Panc1 (cell line): ENCODE results near the gene ARID4B. TPM values are rescaled to one million over a fixed set of nuclear protein-coding genes. Genes with fewer than 3 reads are reported as not detected.

Source experiments
- ATAC-seq: fragments of 200-7000 bp; cut with Tn5 transposase; 2 replicates; pipeline ENCODE4 v1.9.1; 2020; ENCODE audit warnings: mild to moderate bottlenecking, moderate library complexity
- BruUV-seq: library from RNA; stranded (reverse); fragments of 400-500 nt; replicated peaks from 2 replicates; lab custom pipeline; 2021; lab: Mats Ljungman, UMichigan
- CTCF ChIA-PET: fragments of 300-600 bp; sonication (Branson Sonifier 250); formaldehyde crosslinking; loops from one replicate; lab custom pipeline; 2022; ENCODE audit warnings: antibody characterized with exemption; lab: Charles Lee
- POLR2A ChIA-PET: fragments of 300-600 bp; sonication (Branson Sonifier 250); formaldehyde crosslinking; loops from one replicate; lab custom pipeline; 2022; ENCODE audit warnings: antibody characterized with exemption; lab: Charles Lee
- DNase-seq: peaks from one replicate; pipeline ENCODE4 v3.0.0-alpha.2; 2010; ENCODE audit warnings: low read depth, low spot score
- H3K27ac ChIP-seq: 2 replicates; pipeline ENCODE4 v1.5.1; 2011; ENCODE audit warnings: mild to moderate bottlenecking, low read length, inconsistent platforms
- H3K27me3 ChIP-seq: fragments of 200-500 bp; sonication (Bioruptor generic); 2 replicates; pipeline ENCODE4 v1.6.0; 2014; ENCODE audit warnings: low read length, inconsistent platforms; ENCODE audit not compliant: control insufficient read depth, insufficient read depth
- H3K36me3 ChIP-seq: fragments of 200-500 bp; sonication (Bioruptor generic); 2 replicates; pipeline ENCODE4 v1.5.1; 2014; ENCODE audit warnings: inconsistent platforms, mild to moderate bottlenecking, low read length, moderate library complexity; ENCODE audit not compliant: control insufficient read depth, insufficient read depth
- H3K4me1 ChIP-seq: 2 replicates; pipeline ENCODE4 v1.5.1; 2011; ENCODE audit warnings: inconsistent platforms, mild to moderate bottlenecking, low read length, moderate library complexity; ENCODE audit not compliant: control insufficient read depth, insufficient read depth
- H3K4me3 ChIP-seq, 2 experiments: 2 replicates each; pipeline ENCODE4 v1.5.1; 2011 to 2012; ENCODE audit warnings: low read depth in 2 of 2, low read length in 2 of 2, mild to moderate bottlenecking in 2 of 2, inconsistent platforms in 1 of 2, moderate library complexity in 1 of 2
- H3K9me3 ChIP-seq: fragments of 200-500 bp; sonication (Bioruptor generic); 2 replicates; pipeline ENCODE4 v1.5.1; 2014; ENCODE audit warnings: low read depth, mild to moderate bottlenecking, inconsistent platforms, low read length, moderate library complexity; ENCODE audit not compliant: control insufficient read depth, insufficient read depth
- CTCF ChIP-seq: fragments of 450-650 bp; IDR thresholded peaks from 2 replicates; pipeline ENCODE4 v1.5.1; 2017; ENCODE audit warnings: mild to moderate bottlenecking
- POLR2AphosphoS5 ChIP-seq: IDR thresholded peaks from 2 replicates; pipeline ENCODE4 v1.6.1; 2012; ENCODE audit warnings: mild to moderate bottlenecking, low read depth, low read length, moderate library complexity
- REST ChIP-seq, 2 experiments: IDR thresholded peaks; 2 replicates each; pipeline ENCODE4 v1.6.1; 2011 to 2012; ENCODE audit warnings: low read depth in 2 of 2, control low read depth in 1 of 2, low read length in 1 of 2, mild to moderate bottlenecking in 1 of 2, moderate library complexity in 1 of 2; ENCODE audit not compliant: insufficient read depth in 1 of 2
- SIN3A ChIP-seq: IDR thresholded peaks from 2 replicates; pipeline ENCODE4 v1.6.1; 2012; ENCODE audit warnings: low read depth, mild to moderate bottlenecking, low read length, moderate library complexity, borderline replicate concordance; ENCODE audit not compliant: insufficient read depth
- TCF7L2 ChIP-seq: IDR thresholded peaks from 2 replicates; pipeline ENCODE4 v1.6.1; 2011; ENCODE audit warnings: mild to moderate bottlenecking, low read depth, low read length, inconsistent platforms
- in situ Hi-C: cut with HindIII; loops from 2 replicates; pipeline ENCODE4 v1.10.0; 2016; ENCODE audit warnings: low sequenced_read_pairs, low pct_unique_long_range_greater_than_20kb
- intact Hi-C: fragments of 100-400 bp; cut with micrococcal nuclease; formaldehyde crosslinking; loops from one replicate; pipeline ENCODE4 v1.10.0; 2022; ENCODE audit not compliant: unreplicated experiment
- total RNA-seq: library from RNA; stranded (reverse); gene quantifications from one replicate; pipeline ENCODE4 v1.2.1, GENCODE V29; 2021; ENCODE audit not compliant: unreplicated experiment

Gene ARID4B
- total RNA-seq, 1 experiment from 2014 or later, result 37.5 TPM

- Histone ChIP-seq H3K36me3 (peaks cover 30% of the 10 kb centered on the region), H3K4me3 (no peak overlapping the region), H3K9me3 (no peaks in the 10 kb centered on the region), H3K27ac (no peak overlapping the region), H3K4me1 (peaks cover 5% of the 10 kb centered on the region; the same call in 1 of the 2 replicates), H3K27me3 (no peaks in the 10 kb centered on the region)
- in situ Hi-C loops, result no loop called here
- DNase-seq, result no peak
- intact Hi-C loops, result no loop called here
- TF ChIP-seq SIN3A (no peak), TCF7L2 (no peak), REST (IDR thresholded peaks at IDR 0.05; ENCODE audit: insufficient read depth in 1 of 2, low read depth in 2 of 2, low read length in 1 of 2) (no peak), CTCF (no peak), POLR2AphosphoS5 (no peak)
- ChIA-PET CTCF (no interaction called here), POLR2A (no interaction called here)
- no TSS peak for BruUV-seq
- no peak for ATAC-seq
These were observed 194.9 kb downstream of the ARID4B start for GRCh38 chr1:235133086-235133485.

GRCh38 chr1:235131961-235132360 is 196.0 kb downstream of the ARID4B start:
- Histone ChIP-seq H3K4me1 (peaks cover 5% of the 10 kb centered on the region; the same call in 1 of the 2 replicates), H3K9me3 (no peaks in the 10 kb centered on the region), H3K4me3 (no peak overlapping the region), H3K36me3 (peaks cover 34% of the 10 kb centered on the region), H3K27me3 (no peaks in the 10 kb centered on the region), H3K27ac (no peak overlapping the region)
- intact Hi-C loops, result no loop called here
- DNase-seq (no peak), ATAC-seq (no peak)
- in situ Hi-C loops, result no loop called here
- POLR2A ChIA-PET, result interaction anchor here (0.9 kb wide), 1 partner anchor 25 kb away, joined by 3 read pairs; no protein-coding TSS in a partner anchor
- no TSS peak for BruUV-seq
- CTCF ChIA-PET, result no interaction called here
- no peak for TF ChIP-seq REST (IDR thresholded peaks at IDR 0.05; ENCODE audit: insufficient read depth in 1 of 2, low read depth in 2 of 2, low read length in 1 of 2)
- TF ChIP-seq SIN3A, result no peak
- no peak for TF ChIP-seq CTCF
- TF ChIP-seq TCF7L2, result no peak
- TF ChIP-seq POLR2AphosphoS5, result no peak
